SHP77 treated with DMSO at 0.1 percent for 48 hours (cell line): Measurements from ENCODE around the gene JAZF1.
A peak's percentile ranks its signal among the peaks of the same experiment; 100 is the strongest.

Experiments
- DNase-seq: peaks from one replicate; lab custom pipeline; 2025; lab: John Stamatoyannopoulos, UW

The JAZF1 gene

GRCh38 chr7:28008171-28008570 is 172.4 kb downstream of the JAZF1 start:
- DNase-seq: no peak

- no peak for DNase-seq
Measured at GRCh38 chr7:28006491-28006890, 174.1 kb downstream of the JAZF1 start.

GRCh38 chr7:28005847-28006231 is 174.8 kb downstream of the JAZF1 start:
- DNase-seq: no peak

GRCh38 chr7:28005075-28005846 is 175.3 kb downstream of the JAZF1 start:
- DNase-seq: no peak

GRCh38 chr7:28003408-28003807 is 177.2 kb downstream of the JAZF1 start:
- no peak for DNase-seq

GRCh38 chr7:28002638-28003037 is 178.0 kb downstream of the JAZF1 start:
- DNase-seq: no peak

GRCh38 chr7:28001896-28002295 is 178.7 kb downstream of the JAZF1 start:
- no peak for DNase-seq

GRCh38 chr7:27999829-28000228 is 180.8 kb downstream of the JAZF1 start:
- peak; percentile 46 for DNase-seq

GRCh38 chr7:27998382-27998781 is 182.2 kb downstream of the JAZF1 start:
- no peak for DNase-seq

GRCh38 chr7:27997188-27997707 is 183.3 kb downstream of the JAZF1 start:
- peak; percentile 68 for DNase-seq

- no peak for DNase-seq
Measured at GRCh38 chr7:27996141-27996540, 184.5 kb downstream of the JAZF1 start.

- no peak for DNase-seq
Measured at GRCh38 chr7:27995228-27995627, 185.4 kb downstream of the JAZF1 start.

- DNase-seq: peak; percentile 91
Measured at GRCh38 chr7:27994639-27995038, 186.0 kb downstream of the JAZF1 start.

- DNase-seq: peak; percentile 64
Measured at GRCh38 chr7:27992755-27993493, 187.7 kb downstream of the JAZF1 start.

- no peak for DNase-seq
Measured at GRCh38 chr7:27992097-27992496, 188.5 kb downstream of the JAZF1 start.

GRCh38 chr7:27991006-27991528 is 189.5 kb downstream of the JAZF1 start:
- no peak for DNase-seq

- no peak for DNase-seq
Measured at GRCh38 chr7:27976531-27976930, 204.1 kb downstream of the JAZF1 start.

- DNase-seq: no peak
Measured at GRCh38 chr7:27973625-27974024, 207.0 kb downstream of the JAZF1 start.

GRCh38 chr7:27972276-27972675 is 208.3 kb downstream of the JAZF1 start:
- no peak for DNase-seq

GRCh38 chr7:27971171-27971812 is 209.3 kb downstream of the JAZF1 start:
- DNase-seq: no peak

GRCh38 chr7:27970350-27970749 is 210.2 kb downstream of the JAZF1 start:
- DNase-seq: no peak

GRCh38 chr7:27969346-27969745 is 211.2 kb downstream of the JAZF1 start:
- no peak for DNase-seq
